OCI-LY1 (cell line): ENCODE measurements around the gene TNFAIP8L3.

ENCODE experiments used
- H2AFZ ChIP-seq: fragments of 200-600 bp; sonication (generic), shearing (Covaris generic); 2 replicates; pipeline ENCODE4 v1.6.0; 2014; ENCODE audit warnings: antibody characterized with exemption, mild to moderate bottlenecking, low read length
- H3F3A ChIP-seq: fragments of 200-600 bp; sonication (generic), shearing (Covaris generic); 2 replicates; pipeline ENCODE4 v1.6.0; 2014; ENCODE audit warnings: mild to moderate bottlenecking, antibody characterized with exemption, low read length, moderate library complexity; ENCODE audit not compliant: insufficient read depth
- H3K27ac ChIP-seq: fragments of 200-600 bp; sonication (generic); 2 replicates; pipeline ENCODE4 v1.5.1; 2014; ENCODE audit warnings: low read length, mixed run types, mild to moderate bottlenecking, low read depth; ENCODE audit not compliant: poor library complexity, severe bottlenecking
- H3K27me3 ChIP-seq: fragments of 200-600 bp; sonication (generic); 2 replicates; pipeline ENCODE4 v1.6.0; 2014; ENCODE audit warnings: antibody characterized with exemption, mild to moderate bottlenecking, low read length, moderate library complexity; ENCODE audit not compliant: insufficient read depth
- H3K36me3 ChIP-seq: fragments of 200-600 bp; sonication (generic); 2 replicates; pipeline ENCODE4 v1.6.1; 2014; ENCODE audit warnings: mild to moderate bottlenecking, antibody characterized with exemption, low read length, moderate library complexity, mixed read lengths; ENCODE audit not compliant: insufficient read depth
- H3K4me1 ChIP-seq: fragments of 200-600 bp; sonication (generic); 2 replicates; pipeline ENCODE4 v1.5.1; 2014; ENCODE audit warnings: mild to moderate bottlenecking, low read length, moderate library complexity; ENCODE audit not compliant: insufficient read depth, severe bottlenecking
- H3K4me2 ChIP-seq: fragments of 200-600 bp; sonication (generic), shearing (Covaris generic); 2 replicates; pipeline ENCODE4 v1.6.1; 2014; ENCODE audit warnings: low read length
- H3K4me3 ChIP-seq: fragments of 200-600 bp; sonication (generic); 2 replicates; pipeline ENCODE4 v1.5.1; 2014; ENCODE audit warnings: low read length, low read depth, mild to moderate bottlenecking, mixed read lengths; ENCODE audit not compliant: poor library complexity, severe bottlenecking
- H3K79me2 ChIP-seq: fragments of 200-600 bp; shearing (Covaris generic); 2 replicates; pipeline ENCODE4 v1.6.1; 2016; ENCODE audit warnings: mixed run types, low read length, mixed read lengths; ENCODE audit not compliant: insufficient read depth
- H3K9ac ChIP-seq: fragments of 200-600 bp; sonication (generic), shearing (Covaris generic); 2 replicates; pipeline ENCODE4 v1.6.1; 2014; ENCODE audit warnings: mild to moderate bottlenecking, low read length, mixed read lengths
- H3K9me2 ChIP-seq: fragments of 200-600 bp; sonication (generic), shearing (Covaris generic); 2 replicates; pipeline ENCODE4 v1.6.1; 2014; ENCODE audit warnings: low read depth, mild to moderate bottlenecking, low read length, mixed read lengths
- H3K9me3 ChIP-seq: fragments of 200-600 bp; shearing (Covaris generic); 2 replicates; pipeline ENCODE4 v1.6.1; 2014; ENCODE audit warnings: low read length, mixed read lengths
- H4K20me1 ChIP-seq: fragments of 200-600 bp; sonication (generic), shearing (Covaris generic); 2 replicates; pipeline ENCODE4 v1.6.0; 2016; ENCODE audit warnings: mild to moderate bottlenecking, low read length; ENCODE audit not compliant: insufficient read depth
- CTCF ChIP-seq: fragments of 200-600 bp; sonication (generic), shearing (Covaris generic); IDR thresholded peaks from 2 replicates; pipeline ENCODE4 v1.5.1; 2017; ENCODE audit warnings: mild to moderate bottlenecking, antibody characterized with exemption, low read length, moderate library complexity, mixed read lengths
- EZH2 ChIP-seq: fragments of 200-600 bp; sonication (generic), shearing (Covaris generic); IDR thresholded peaks from 2 replicates; pipeline ENCODE4 v1.8.0; 2017; ENCODE audit warnings: borderline replicate concordance, mixed run types, mild to moderate bottlenecking, antibody characterized with exemption, low read length, moderate library complexity, mixed read lengths

Gene TNFAIP8L3

GRCh38 chr15:51089041-51089440 is 5.7 kb downstream of the TNFAIP8L3 start:
- H3K79me2 ChIP-seq: no peaks in the 10 kb centered on the region
- no peak overlapping the region for H3K4me3 ChIP-seq
- no peak overlapping the region for H3K4me2 ChIP-seq
- TF ChIP-seq EZH2 (no peak), CTCF (no peak)
- H3K4me1 ChIP-seq: no peaks in the 10 kb centered on the region
- no peak overlapping the region for H2AFZ ChIP-seq
- no peaks in the 10 kb centered on the region for H4K20me1 ChIP-seq
- H3K9me3 ChIP-seq: no peaks in the 10 kb centered on the region
- no peak overlapping the region for H3K9ac ChIP-seq
- no peak overlapping the region for H3K27ac ChIP-seq
- H3K27me3 ChIP-seq: no peaks in the 10 kb centered on the region; the same call in 1 of the 2 replicates
- H3K36me3 ChIP-seq: no peaks in the 10 kb centered on the region
- no peaks in the 10 kb centered on the region for H3F3A ChIP-seq
- no peaks in the 10 kb centered on the region for H3K9me2 ChIP-seq

GRCh38 chr15:51088585-51088984 is 6.1 kb downstream of the TNFAIP8L3 start:
- Histone ChIP-seq H3K4me1 (no peaks in the 10 kb centered on the region), H3F3A (no peaks in the 10 kb centered on the region), H3K9me3 (no peaks in the 10 kb centered on the region), H3K79me2 (no peaks in the 10 kb centered on the region), H3K9me2 (no peaks in the 10 kb centered on the region), H2AFZ (no peak overlapping the region), H3K27me3 (no peaks in the 10 kb centered on the region), H3K9ac (no peak overlapping the region), H4K20me1 (no peaks in the 10 kb centered on the region), H3K36me3 (no peaks in the 10 kb centered on the region), H3K27ac (no peak overlapping the region), H3K4me2 (no peak overlapping the region), H3K4me3 (no peak overlapping the region)
- no peak for TF ChIP-seq EZH2
- no peak for TF ChIP-seq CTCF

GRCh38 chr15:51087513-51087912 is 7.2 kb downstream of the TNFAIP8L3 start:
- Histone ChIP-seq H3K9me3 (no peaks in the 10 kb centered on the region), H3K27ac (no peak overlapping the region), H3K4me3 (no peak overlapping the region), H3K9ac (no peak overlapping the region), H3K79me2 (no peaks in the 10 kb centered on the region), H4K20me1 (no peaks in the 10 kb centered on the region), H3K4me1 (no peaks in the 10 kb centered on the region), H3K27me3 (no peaks in the 10 kb centered on the region), H2AFZ (no peak overlapping the region), H3K9me2 (no peaks in the 10 kb centered on the region), H3K36me3 (no peaks in the 10 kb centered on the region), H3K4me2 (no peak overlapping the region), H3F3A (no peaks in the 10 kb centered on the region)
- TF ChIP-seq CTCF (no peak), EZH2 (no peak)
